ENCODE data around the gene DAND5.

DAND5 gene

GRCh38 chr19:13013649-13014048, 44.3 kb downstream of the DAND5 start:
- H3K27ac ChIP-seq (ENCODE audit: low read depth, low read length): no peak overlapping the region
- H3K79me2 ChIP-seq (ENCODE audit: control insufficient read depth, low read length): no peaks in the 10 kb centered on the region
- H3K36me3 ChIP-seq (ENCODE audit: control insufficient read depth, low read length): no peaks in the 10 kb centered on the region
- H3K4me3 ChIP-seq (ENCODE audit: low read length): no peak overlapping the region
- TF ChIP-seq EZH2phosphoT487 (IDR thresholded peaks at IDR 0.05; ENCODE audit: borderline replicate concordance, low read length) (no peak), CTCF (IDR thresholded peaks at IDR 0.05; ENCODE audit: low read depth, low read length, poor library complexity, severe bottlenecking) (no peak)
- H3K4me2 ChIP-seq (ENCODE audit: low read length): no peak overlapping the region
- no peaks in the 10 kb centered on the region for H3K9me2 ChIP-seq (replicated peaks; ENCODE audit: control insufficient read depth, low read length)
- H4K20me1 ChIP-seq (ENCODE audit: control insufficient read depth, insufficient read depth, low read depth, low read length): no peaks in the 10 kb centered on the region
- no peaks in the 10 kb centered on the region for H3K4me1 ChIP-seq (ENCODE audit: control insufficient read depth, low read length)
- H3K9me3 ChIP-seq (ENCODE audit: control insufficient read depth, insufficient read depth, low read length): no peaks in the 10 kb centered on the region
- H3F3A ChIP-seq (ENCODE audit: control insufficient read depth, insufficient read depth): no peaks in the 10 kb centered on the region
- peaks cover 39% of the 10 kb centered on the region for H3K27me3 ChIP-seq (ENCODE audit: control insufficient read depth, low read length)

- Histone ChIP-seq H3K9me3 (ENCODE audit: control insufficient read depth, insufficient read depth, low read length) (no peaks in the 10 kb centered on the region), H3K27me3 (ENCODE audit: control insufficient read depth, low read length) (peaks cover 40% of the 10 kb centered on the region), H3F3A (ENCODE audit: control insufficient read depth, insufficient read depth) (no peaks in the 10 kb centered on the region), H3K27ac (ENCODE audit: low read depth, low read length) (no peak overlapping the region), H3K4me3 (ENCODE audit: low read length) (no peak overlapping the region), H3K9me2 (replicated peaks; ENCODE audit: control insufficient read depth, low read length) (no peaks in the 10 kb centered on the region), H3K36me3 (ENCODE audit: control insufficient read depth, low read length) (no peaks in the 10 kb centered on the region), H3K79me2 (ENCODE audit: control insufficient read depth, low read length) (no peaks in the 10 kb centered on the region), H3K4me2 (ENCODE audit: low read length) (no peak overlapping the region), H4K20me1 (ENCODE audit: control insufficient read depth, insufficient read depth, low read depth, low read length) (no peaks in the 10 kb centered on the region), H3K4me1 (ENCODE audit: control insufficient read depth, low read length) (no peaks in the 10 kb centered on the region)
- no peak for TF ChIP-seq EZH2phosphoT487 (IDR thresholded peaks at IDR 0.05; ENCODE audit: borderline replicate concordance, low read length)
- TF ChIP-seq CTCF (IDR thresholded peaks at IDR 0.05; ENCODE audit: low read depth, low read length, poor library complexity, severe bottlenecking): no peak
Observed at GRCh38 chr19:13014101-13014920, 44.9 kb downstream of the DAND5 start.

GRCh38 chr19:13014921-13015280, 45.5 kb downstream of the DAND5 start:
- no peaks in the 10 kb centered on the region for H3K4me1 ChIP-seq (ENCODE audit: control insufficient read depth, low read length)
- no peaks in the 10 kb centered on the region for H3K36me3 ChIP-seq (ENCODE audit: control insufficient read depth, low read length)
- no peaks in the 10 kb centered on the region for H3K9me3 ChIP-seq (ENCODE audit: control insufficient read depth, insufficient read depth, low read length)
- H3K4me2 ChIP-seq (ENCODE audit: low read length): no peak overlapping the region
- TF ChIP-seq EZH2phosphoT487 (IDR thresholded peaks at IDR 0.05; ENCODE audit: borderline replicate concordance, low read length) (no peak), CTCF (IDR thresholded peaks at IDR 0.05; ENCODE audit: low read depth, low read length, poor library complexity, severe bottlenecking) (no peak)
- H3K27me3 ChIP-seq (ENCODE audit: control insufficient read depth, low read length): peaks cover 41% of the 10 kb centered on the region
- no peak overlapping the region for H3K27ac ChIP-seq (ENCODE audit: low read depth, low read length)
- H3F3A ChIP-seq (ENCODE audit: control insufficient read depth, insufficient read depth): no peaks in the 10 kb centered on the region
- H3K9me2 ChIP-seq (replicated peaks; ENCODE audit: control insufficient read depth, low read length): no peaks in the 10 kb centered on the region
- H3K4me3 ChIP-seq (ENCODE audit: low read length): no peak overlapping the region
- no peaks in the 10 kb centered on the region for H4K20me1 ChIP-seq (ENCODE audit: control insufficient read depth, insufficient read depth, low read depth, low read length)
- no peaks in the 10 kb centered on the region for H3K79me2 ChIP-seq (ENCODE audit: control insufficient read depth, low read length)
